ENCODE results near the gene CD48. TPM values are rescaled to one million over a fixed set of nuclear protein-coding genes. Genes with fewer than 3 reads are reported as not detected.

The CD48 gene
- total RNA-seq, 1 donor from 2014 or later: 2.4 TPM

Other genes with a start within 250 kb of the CD48 start
- 0.59 TPM for gene SLAMF6, start 188.6 kb downstream of the CD48 start, total RNA-seq
- gene CD84, start 132.3 kb downstream of the CD48 start, total RNA-seq: 2.8 TPM
- gene SLAMF1, start 64.8 kb downstream of the CD48 start, total RNA-seq: 0.15 TPM
- gene SLAMF7, start 27.4 kb upstream of the CD48 start, total RNA-seq: 0.50 TPM
- gene LY9, start 84.4 kb upstream of the CD48 start, total RNA-seq: not detected
- gene CD244, start 151.1 kb upstream of the CD48 start, total RNA-seq: 0.27 TPM
- 65.8 TPM for gene ITLN1, start 173.4 kb upstream of the CD48 start, total RNA-seq
- not detected for gene ITLN2, start 243.0 kb upstream of the CD48 start, total RNA-seq